DOHH2 (cell line): Measurements from ENCODE around the gene KRTAP12-4.

ENCODE experiments used
- CTCF ChIP-seq: fragments of 200-600 bp; sonication (generic); IDR thresholded peaks from one replicate; pipeline ENCODE4 v1.5.1; 2014; ENCODE audit warnings: antibody characterized with exemption, mild to moderate bottlenecking, low read depth, low read length; ENCODE audit not compliant: poor library complexity, severe bottlenecking
- EZH2phosphoT487 ChIP-seq: fragments of 200-600 bp; sonication (generic); IDR thresholded peaks from 2 replicates; pipeline ENCODE4 v1.6.1; 2017; ENCODE audit warnings: borderline replicate concordance, mild to moderate bottlenecking, antibody characterized with exemption, low read length, moderate library complexity, mixed read lengths

DNA sequence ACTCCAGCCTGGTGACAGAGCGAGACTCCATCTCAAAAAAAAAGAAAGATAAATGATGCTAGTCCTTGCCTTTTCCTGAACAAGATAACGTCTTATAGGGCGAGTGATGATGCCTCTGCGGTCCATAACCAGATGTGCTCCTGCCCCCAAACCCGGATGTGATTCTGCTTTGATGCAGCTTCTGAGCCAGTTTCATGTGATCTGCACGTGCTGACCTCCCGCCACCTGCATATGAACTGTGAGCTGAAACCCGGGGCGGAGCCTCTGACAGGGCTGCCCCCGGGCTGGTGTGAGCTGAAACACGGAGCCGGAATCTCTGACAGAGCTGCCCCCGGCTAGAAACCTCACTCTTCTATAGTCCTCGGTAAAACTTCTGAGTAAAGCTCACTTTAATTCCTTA, 1.3 kb downstream of the KRTAP12-4 start:
- no peak for TF ChIP-seq CTCF
- TF ChIP-seq EZH2phosphoT487: no peak
